Astrocyte (in vitro differentiated cells and primary cell): Measurements from ENCODE around the gene AUTS2.

Experiments
- EZH2 ChIP-seq: IDR thresholded peaks from 2 replicates; pipeline ENCODE4 v1.6.1; 2012; ENCODE audit warnings: mild to moderate bottlenecking, low read length, inconsistent platforms; ENCODE audit not compliant: insufficient read depth
- TF ChIP-seq, protein P1 (sequence below): IDR thresholded peaks from 2 replicates; pipeline ENCODE4 v1.5.1; 2011; ENCODE audit warnings: low read depth, mild to moderate bottlenecking, inconsistent platforms, low read length, moderate library complexity; ENCODE audit not compliant: insufficient read depth

DNA sequence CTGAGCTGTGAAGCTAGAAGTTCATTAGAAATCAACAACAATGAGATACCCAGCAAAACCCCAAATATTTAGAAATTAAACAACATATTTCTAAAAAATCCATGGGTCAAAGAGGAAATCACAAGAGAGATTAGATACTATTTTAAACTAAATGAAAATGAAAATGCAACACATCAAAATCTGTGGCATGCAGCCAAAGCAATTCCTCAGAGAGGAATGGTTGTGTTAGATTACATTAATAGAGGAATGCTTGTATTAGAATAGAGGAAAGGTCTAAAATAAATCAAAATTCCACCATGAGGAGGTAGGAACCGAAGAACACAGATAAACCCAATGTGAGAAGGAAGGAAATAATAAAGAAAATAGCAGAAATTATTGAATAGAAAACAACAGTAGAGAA, 891.5 kb downstream of the AUTS2 start:
- TF ChIP-seq, protein P1, sequence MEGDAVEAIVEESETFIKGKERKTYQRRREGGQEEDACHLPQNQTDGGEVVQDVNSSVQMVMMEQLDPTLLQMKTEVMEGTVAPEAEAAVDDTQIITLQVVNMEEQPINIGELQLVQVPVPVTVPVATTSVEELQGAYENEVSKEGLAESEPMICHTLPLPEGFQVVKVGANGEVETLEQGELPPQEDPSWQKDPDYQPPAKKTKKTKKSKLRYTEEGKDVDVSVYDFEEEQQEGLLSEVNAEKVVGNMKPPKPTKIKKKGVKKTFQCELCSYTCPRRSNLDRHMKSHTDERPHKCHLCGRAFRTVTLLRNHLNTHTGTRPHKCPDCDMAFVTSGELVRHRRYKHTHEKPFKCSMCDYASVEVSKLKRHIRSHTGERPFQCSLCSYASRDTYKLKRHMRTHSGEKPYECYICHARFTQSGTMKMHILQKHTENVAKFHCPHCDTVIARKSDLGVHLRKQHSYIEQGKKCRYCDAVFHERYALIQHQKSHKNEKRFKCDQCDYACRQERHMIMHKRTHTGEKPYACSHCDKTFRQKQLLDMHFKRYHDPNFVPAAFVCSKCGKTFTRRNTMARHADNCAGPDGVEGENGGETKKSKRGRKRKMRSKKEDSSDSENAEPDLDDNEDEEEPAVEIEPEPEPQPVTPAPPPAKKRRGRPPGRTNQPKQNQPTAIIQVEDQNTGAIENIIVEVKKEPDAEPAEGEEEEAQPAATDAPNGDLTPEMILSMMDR, result no peak
- no peak for TF ChIP-seq EZH2
